ENCODE measurements around the gene WWOX.

DNA sequence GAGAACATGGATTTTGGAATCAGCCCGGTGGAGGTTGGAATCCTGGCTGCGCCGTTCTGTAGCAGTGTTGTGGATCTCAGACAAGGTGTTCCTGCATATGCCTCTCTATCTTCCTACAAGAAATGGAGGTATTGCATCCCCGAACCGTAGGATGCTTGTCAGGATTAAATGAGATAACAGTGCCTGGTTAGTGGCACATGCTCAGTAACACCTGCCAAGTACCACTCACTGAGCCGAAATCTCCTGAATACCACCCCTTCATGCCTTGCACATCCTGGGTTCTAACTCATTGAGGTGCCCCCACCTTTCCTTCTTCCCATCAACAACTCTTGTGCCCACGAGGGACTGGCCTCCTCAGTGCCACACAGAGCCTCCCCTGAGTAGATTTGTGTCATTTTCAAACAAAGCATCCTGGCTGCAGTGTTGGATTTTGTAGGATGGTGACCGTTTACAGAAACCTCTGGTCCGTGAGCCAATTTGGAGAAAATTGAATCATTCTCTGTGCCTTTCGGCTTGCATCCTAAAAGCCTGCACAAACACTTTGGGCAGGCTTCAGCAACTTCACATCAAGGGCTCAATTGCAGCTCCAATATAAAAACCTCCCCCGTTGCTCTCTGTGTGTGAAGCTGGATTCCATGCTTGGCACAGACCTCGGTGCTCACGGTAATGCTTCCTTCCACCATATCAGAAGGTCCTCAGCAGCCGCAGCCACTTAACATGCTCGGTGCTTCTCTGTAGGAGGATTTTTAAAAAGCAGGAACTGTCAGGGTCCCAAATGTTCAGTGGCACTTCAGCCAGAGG is 84.2 kb downstream of the WWOX start:
- no peak for TF ChIP-seq SUZ12 (IDR thresholded peaks at IDR 0.05; ENCODE audit: low read depth, low read length)
- TF ChIP-seq FOXM1 (CRISPR knock-in tag; IDR thresholded peaks at IDR 0.05) = no peak
- no peak for TF ChIP-seq SP1 (IDR thresholded peaks at IDR 0.05)
- no peak for TF ChIP-seq SP1 (CRISPR knock-in tag; IDR thresholded peaks at IDR 0.05)
- TF ChIP-seq POLR2A (IDR thresholded peaks at IDR 0.05; ENCODE audit: insufficient read depth in 1 of 2, low read depth in 2 of 2, low read length in 2 of 2) = no peak
- TF ChIP-seq JUNB (CRISPR knock-in tag; IDR thresholded peaks at IDR 0.05; ENCODE audit: borderline replicate concordance) = no peak
- TF ChIP-seq ZBTB7A (CRISPR knock-in tag; IDR thresholded peaks at IDR 0.05) = no peak
- TF ChIP-seq SRF (IDR thresholded peaks at IDR 0.05; ENCODE audit: low read depth, low read length) = no peak
- no peak for TF ChIP-seq CCDC6 (CRISPR knock-in tag; IDR thresholded peaks at IDR 0.05)
- no peak for TF ChIP-seq ZNF460 (CRISPR knock-in tag; IDR thresholded peaks at IDR 0.05; ENCODE audit: borderline replicate concordance)
- no peak for TF ChIP-seq ZNF274 (CRISPR knock-in tag; IDR thresholded peaks at IDR 0.05)
- no peak for TF ChIP-seq ZNF292 (CRISPR knock-in tag; IDR thresholded peaks at IDR 0.05; ENCODE audit: borderline replicate concordance, low read depth)
- TF ChIP-seq BHLHE40 (IDR thresholded peaks at IDR 0.05; ENCODE audit: low read length) = no peak
- TF ChIP-seq, protein P1, sequence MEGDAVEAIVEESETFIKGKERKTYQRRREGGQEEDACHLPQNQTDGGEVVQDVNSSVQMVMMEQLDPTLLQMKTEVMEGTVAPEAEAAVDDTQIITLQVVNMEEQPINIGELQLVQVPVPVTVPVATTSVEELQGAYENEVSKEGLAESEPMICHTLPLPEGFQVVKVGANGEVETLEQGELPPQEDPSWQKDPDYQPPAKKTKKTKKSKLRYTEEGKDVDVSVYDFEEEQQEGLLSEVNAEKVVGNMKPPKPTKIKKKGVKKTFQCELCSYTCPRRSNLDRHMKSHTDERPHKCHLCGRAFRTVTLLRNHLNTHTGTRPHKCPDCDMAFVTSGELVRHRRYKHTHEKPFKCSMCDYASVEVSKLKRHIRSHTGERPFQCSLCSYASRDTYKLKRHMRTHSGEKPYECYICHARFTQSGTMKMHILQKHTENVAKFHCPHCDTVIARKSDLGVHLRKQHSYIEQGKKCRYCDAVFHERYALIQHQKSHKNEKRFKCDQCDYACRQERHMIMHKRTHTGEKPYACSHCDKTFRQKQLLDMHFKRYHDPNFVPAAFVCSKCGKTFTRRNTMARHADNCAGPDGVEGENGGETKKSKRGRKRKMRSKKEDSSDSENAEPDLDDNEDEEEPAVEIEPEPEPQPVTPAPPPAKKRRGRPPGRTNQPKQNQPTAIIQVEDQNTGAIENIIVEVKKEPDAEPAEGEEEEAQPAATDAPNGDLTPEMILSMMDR (CRISPR knock-in tag; IDR thresholded peaks at IDR 0.05) = no peak
- no peak for TF ChIP-seq TBX3 (IDR thresholded peaks at IDR 0.05; ENCODE audit: borderline replicate concordance)
